GM21367 (cell line): ENCODE results near the gene ZAR1L.
"Not testable (repeated sequence)": the region's sequence is repeated elsewhere in the genome, so short reads cannot be mapped to it uniquely, and the experiment has no call there.

Source experiments
- ATAC-seq: cut with Tn5 transposase; IDR thresholded peaks from one replicate; pipeline ENCODE4 v1.9.1; 2021; ENCODE audit not compliant: unreplicated experiment

Gene ZAR1L

GRCh38 chr13:32315238-32316027, at the start of gene ZAR1L, which contains the start of gene BRCA2:
ZAR1L (minus strand) TSS chr13:32315363; CDS start chr13:32311925, 3,438 bp downstream.
BRCA2 (plus strand) TSS chr13:32315508; CDS start chr13:32316461, 953 bp downstream.
- ATAC-seq = peak; percentile 87

- ATAC-seq = no peak
Observed at GRCh38 chr13:32362574-32362973, 47.4 kb upstream of the ZAR1L start.

- not testable (repeated sequence) for ATAC-seq
Observed at GRCh38 chr13:32355935-32356334, 40.8 kb upstream of the ZAR1L start.

GRCh38 chr13:32354040-32354439, 38.9 kb upstream of the ZAR1L start:
- ATAC-seq = no peak

- ATAC-seq = not testable (repeated sequence)
Observed at GRCh38 chr13:32350839-32351441, 35.8 kb upstream of the ZAR1L start.

GRCh38 chr13:32347651-32348050, 32.5 kb upstream of the ZAR1L start:
- no peak for ATAC-seq

GRCh38 chr13:32340914-32341313, 25.8 kb upstream of the ZAR1L start:
- ATAC-seq = no peak

- no peak for ATAC-seq
Observed at GRCh38 chr13:32334671-32335070, 19.5 kb upstream of the ZAR1L start.

GRCh38 chr13:32330441-32330840, 15.3 kb upstream of the ZAR1L start:
- no peak for ATAC-seq

- no peak for ATAC-seq
Observed at GRCh38 chr13:32323912-32324311, 8.7 kb upstream of the ZAR1L start.

- no peak for ATAC-seq
Observed at GRCh38 chr13:32320528-32320927, 5.4 kb upstream of the ZAR1L start.

- no peak for ATAC-seq
Observed at GRCh38 chr13:32317716-32318465, 2.7 kb upstream of the ZAR1L start.

- no peak for ATAC-seq
Observed at GRCh38 chr13:32316501-32316900, 1.3 kb upstream of the ZAR1L start.

GRCh38 chr13:32316028-32316339, 821 bp upstream of the ZAR1L start:
- peak; percentile 37 for ATAC-seq

GRCh38 chr13:32314271-32315237, 609 bp downstream of the ZAR1L start:
- ATAC-seq = peak; percentile 24

- no peak for ATAC-seq
Observed at GRCh38 chr13:32311188-32311897, 3.8 kb downstream of the ZAR1L start.

GRCh38 chr13:32310134-32310706, 4.9 kb downstream of the ZAR1L start:
- ATAC-seq = peak; percentile 52

GRCh38 chr13:32309312-32310133, 5.6 kb downstream of the ZAR1L start:
- ATAC-seq = no peak

GRCh38 chr13:32305646-32306045, 9.5 kb downstream of the ZAR1L start:
- ATAC-seq = no peak
